Measurements from ENCODE around the gene KCNE2. TPM values are rescaled to one million over a fixed set of nuclear protein-coding genes. Genes with fewer than 3 reads are reported as not detected.

Gene KCNE2
- total and polyA plus RNA-seq, 2 donors (not counting 1 experiment from before 2014, with no cell fraction given): not detected

DNA sequence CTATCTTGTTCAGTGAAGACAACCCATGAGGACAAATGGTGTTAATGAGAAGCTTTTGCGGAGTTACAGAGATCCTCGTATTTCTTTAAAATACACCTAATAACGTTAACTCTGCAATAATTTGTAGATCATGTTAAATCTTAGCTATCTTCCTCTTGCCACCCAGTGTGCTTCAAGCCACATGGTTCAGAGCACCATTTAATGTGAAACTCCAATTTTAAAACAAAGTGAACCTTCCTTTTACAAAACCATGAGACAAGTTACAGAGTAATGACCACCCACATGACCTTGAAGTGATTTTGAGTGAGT is 1.7 kb upstream of the KCNE2 start:
- H3K4me3 Mint-ChIP-seq: no peak overlapping the region
- no peaks in the 10 kb centered on the region for H4K20me1 ChIP-seq (ENCODE audit: control insufficient read depth, insufficient read depth, low read length, poor library complexity, severe bottlenecking)
- H3K9me3 ChIP-seq (ENCODE audit: control extremely low read depth in 1 of 3, control insufficient read depth in 2 of 3, insufficient read depth in 1 of 3, low read length in 2 of 3): peaks cover 0 to 3% (median 0%) of the 10 kb centered on the region in 3 donors
- peak overlapping the region; percentile 58 for H2AFZ ChIP-seq (ENCODE audit: insufficient read depth, low read depth, low read length, poor library complexity, severe bottlenecking)
- H3K27me3 Mint-ChIP-seq: peaks cover 30% of the 10 kb centered on the region
- no peaks in the 10 kb centered on the region for H3K36me3 ChIP-seq (replicated peaks in 1 of 2; ENCODE audit: control extremely low read depth in 1 of 2, control insufficient read depth in 1 of 2, extremely low read depth in 1 of 2, insufficient read depth in 2 of 2, low read length in 1 of 2)
- TF ChIP-seq, protein P1, sequence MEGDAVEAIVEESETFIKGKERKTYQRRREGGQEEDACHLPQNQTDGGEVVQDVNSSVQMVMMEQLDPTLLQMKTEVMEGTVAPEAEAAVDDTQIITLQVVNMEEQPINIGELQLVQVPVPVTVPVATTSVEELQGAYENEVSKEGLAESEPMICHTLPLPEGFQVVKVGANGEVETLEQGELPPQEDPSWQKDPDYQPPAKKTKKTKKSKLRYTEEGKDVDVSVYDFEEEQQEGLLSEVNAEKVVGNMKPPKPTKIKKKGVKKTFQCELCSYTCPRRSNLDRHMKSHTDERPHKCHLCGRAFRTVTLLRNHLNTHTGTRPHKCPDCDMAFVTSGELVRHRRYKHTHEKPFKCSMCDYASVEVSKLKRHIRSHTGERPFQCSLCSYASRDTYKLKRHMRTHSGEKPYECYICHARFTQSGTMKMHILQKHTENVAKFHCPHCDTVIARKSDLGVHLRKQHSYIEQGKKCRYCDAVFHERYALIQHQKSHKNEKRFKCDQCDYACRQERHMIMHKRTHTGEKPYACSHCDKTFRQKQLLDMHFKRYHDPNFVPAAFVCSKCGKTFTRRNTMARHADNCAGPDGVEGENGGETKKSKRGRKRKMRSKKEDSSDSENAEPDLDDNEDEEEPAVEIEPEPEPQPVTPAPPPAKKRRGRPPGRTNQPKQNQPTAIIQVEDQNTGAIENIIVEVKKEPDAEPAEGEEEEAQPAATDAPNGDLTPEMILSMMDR (IDR thresholded peaks at IDR 0.05): peak; percentile 43
- no peak for TF ChIP-seq EZH2 (IDR thresholded peaks at IDR 0.05; ENCODE audit: borderline replicate concordance, insufficient read depth, low read depth, low read length, poor library complexity, severe bottlenecking)
- H3K27ac ChIP-seq (ENCODE audit: low read length in 2 of 2): no peak overlapping the region
- POLR2A ChIA-PET: no interaction called here
- peaks cover 3% of the 10 kb centered on the region for H3K9me3 Mint-ChIP-seq (ENCODE audit: insufficient read depth)
- CTCF ChIA-PET: interaction anchor here (0.7 to 4.7 kb wide), 19 partner anchors 8 to 448 kb away, joined by 3 to 51 read pairs (median 4); partner anchors contain the start of gene RCAN1
- H3K27me3 ChIP-seq (replicated peaks in 1 of 4; ENCODE audit: control extremely low read depth in 1 of 4, control insufficient read depth in 3 of 4, insufficient read depth in 4 of 4, low read length in 3 of 4): peaks cover 0 to 2% (median 0%) of the 10 kb centered on the region in 4 experiments
- no peak overlapping the region for H3K27ac Mint-ChIP-seq
- H3K79me2 ChIP-seq (ENCODE audit: control insufficient read depth, insufficient read depth, low read length): no peaks in the 10 kb centered on the region
- H3K9ac ChIP-seq (ENCODE audit: low read length): no peak overlapping the region
- ATAC-seq (ENCODE audit: low read depth): no peak
- 0% methylated on average over 2 of the region's 3 CpGs for WGBS (ENCODE audit: insufficient coverage)
- intact Hi-C loops (cut with micrococcal nuclease): loop anchor here (1.0 kb wide), 1 partner anchor 268 kb away; no protein-coding TSS in a partner anchor
- peak overlapping the region; percentile 36 for H3K4me2 ChIP-seq (replicated peaks; ENCODE audit: low read depth, low read length, poor library complexity, severe bottlenecking)
- H3K4me3 ChIP-seq (ENCODE audit: control extremely low read depth in 1 of 5, extremely low read depth in 1 of 5, insufficient read depth in 1 of 5, low read depth in 2 of 5, low read length in 4 of 5): no peak overlapping the region
- peaks cover 4% of the 10 kb centered on the region in 2 donors for H3K4me1 ChIP-seq (ENCODE audit: control insufficient read depth in 2 of 2, insufficient read depth in 2 of 2, low read length in 2 of 2)
- H3K4me1 Mint-ChIP-seq: peaks cover 6% of the 10 kb centered on the region
- DNase-seq: no peak

DNA sequence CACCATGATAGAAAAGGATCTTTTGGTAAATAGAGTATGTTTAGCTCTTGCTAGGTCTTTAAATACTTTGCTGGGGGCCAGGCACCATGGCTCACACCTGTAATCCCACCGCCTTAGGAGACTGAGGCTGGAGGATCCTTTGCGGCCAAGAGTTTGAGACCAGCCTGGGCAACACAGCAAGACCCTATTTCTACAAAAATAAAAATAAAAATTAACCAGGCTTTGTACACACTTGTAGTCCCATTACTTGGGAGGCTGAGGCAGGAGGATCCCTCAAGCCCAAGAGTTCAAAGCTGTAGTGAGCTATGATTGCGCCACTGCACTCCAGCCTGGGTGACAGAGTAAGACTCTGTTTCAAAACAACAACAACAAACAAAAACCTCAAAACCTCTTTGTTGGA is 1.1 kb upstream of the KCNE2 start:
- Histone ChIP-seq H2AFZ (ENCODE audit: insufficient read depth, low read depth, low read length, poor library complexity, severe bottlenecking) (no peak overlapping the region), H3K4me1 (ENCODE audit: control insufficient read depth in 2 of 2, insufficient read depth in 2 of 2, low read length in 2 of 2) (peaks cover 4% of the 10 kb centered on the region in 2 donors), H3K4me2 (replicated peaks; ENCODE audit: low read depth, low read length, poor library complexity, severe bottlenecking) (no peak overlapping the region), H3K4me3 (ENCODE audit: control extremely low read depth in 1 of 5, extremely low read depth in 1 of 5, insufficient read depth in 1 of 5, low read depth in 2 of 5, low read length in 4 of 5) (no peak overlapping the region), H4K20me1 (ENCODE audit: control insufficient read depth, insufficient read depth, low read length, poor library complexity, severe bottlenecking) (no peaks in the 10 kb centered on the region), H3K36me3 (replicated peaks in 1 of 2; ENCODE audit: control extremely low read depth in 1 of 2, control insufficient read depth in 1 of 2, extremely low read depth in 1 of 2, insufficient read depth in 2 of 2, low read length in 1 of 2) (no peaks in the 10 kb centered on the region), H3K79me2 (ENCODE audit: control insufficient read depth, insufficient read depth, low read length) (no peaks in the 10 kb centered on the region), H3K9me3 (ENCODE audit: control extremely low read depth in 1 of 3, control insufficient read depth in 2 of 3, insufficient read depth in 1 of 3, low read length in 2 of 3) (peaks cover 0 to 3% (median 0%) of the 10 kb centered on the region in 3 donors), H3K27ac (ENCODE audit: low read length in 2 of 2) (no peak overlapping the region), H3K9ac (ENCODE audit: low read length) (no peak overlapping the region), H3K27me3 (replicated peaks in 1 of 4; ENCODE audit: control extremely low read depth in 1 of 4, control insufficient read depth in 3 of 4, insufficient read depth in 4 of 4, low read length in 3 of 4) (peaks cover 0 to 2% (median 0%) of the 10 kb centered on the region in 4 experiments)
- Mint-ChIP-seq H3K4me1 (peaks cover 6% of the 10 kb centered on the region), H3K9me3 (ENCODE audit: insufficient read depth) (peaks cover 3% of the 10 kb centered on the region), H3K4me3 (no peak overlapping the region), H3K27ac (no peak overlapping the region), H3K27me3 (peaks cover 24% of the 10 kb centered on the region)
- 100% methylated on average over 2 of the region's 3 CpGs for WGBS (ENCODE audit: insufficient coverage)
- intact Hi-C loops (cut with micrococcal nuclease): loop anchor here (1.0 kb wide), 1 partner anchor 268 kb away; no protein-coding TSS in a partner anchor
- ATAC-seq (ENCODE audit: low read depth) (no peak), DNase-seq (no peak)
- ChIA-PET POLR2A (no interaction called here), CTCF (interaction anchor here (0.7 to 4.7 kb wide), 19 partner anchors 8 to 448 kb away, joined by 3 to 51 read pairs (median 4); partner anchors contain the start of gene RCAN1)
- TF ChIP-seq EZH2 (IDR thresholded peaks at IDR 0.05; ENCODE audit: borderline replicate concordance, insufficient read depth, low read depth, low read length, poor library complexity, severe bottlenecking): no peak
- TF ChIP-seq, protein P1 (IDR thresholded peaks at IDR 0.05): no peak

All from B cell (primary cell).